DLD1 (cell line): Measurements from ENCODE around the gene CRNKL1.

Experiments used
- in situ Hi-C: cut with HindIII; loops from 2 replicates; pipeline ENCODE4 v1.10.0; 2017; ENCODE audit warnings: low sequenced_read_pairs

The CRNKL1 gene

DNA sequence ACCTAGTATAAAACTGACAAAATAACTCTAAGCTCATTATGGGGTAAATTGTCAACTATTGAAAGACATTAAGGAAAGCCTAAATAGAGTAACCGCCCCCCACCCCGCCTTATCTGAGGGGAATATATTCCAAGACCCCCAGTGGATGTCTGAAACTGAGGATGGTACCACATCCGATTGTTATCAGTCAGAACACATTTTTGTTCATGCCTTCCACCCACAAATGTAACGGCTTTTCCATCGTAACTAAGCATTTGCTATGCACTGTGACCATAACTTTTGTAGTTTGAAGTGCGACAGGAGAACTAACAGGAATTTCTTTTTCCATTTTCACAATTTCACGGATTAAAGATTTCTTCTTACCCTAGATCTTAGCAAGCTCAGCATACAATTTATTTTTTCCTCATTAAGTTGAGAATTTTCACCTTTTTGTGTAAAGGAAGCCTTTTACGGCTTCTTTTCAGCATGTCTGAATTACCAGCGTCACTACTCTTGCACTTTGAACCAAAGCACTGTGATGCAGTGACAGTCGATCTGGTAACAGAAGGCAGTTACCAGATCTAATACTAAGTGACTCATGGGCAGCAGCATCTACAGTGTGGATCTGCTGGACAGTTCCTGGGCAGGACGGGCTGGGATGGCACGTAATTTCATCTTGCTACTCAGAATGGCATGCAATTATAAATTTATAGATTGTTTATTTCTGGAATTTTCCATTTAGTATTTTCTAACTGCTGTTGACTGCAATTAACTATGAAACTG, 11.9 kb upstream of the CRNKL1 start:
- in situ Hi-C loops, result no loop called here

DNA sequence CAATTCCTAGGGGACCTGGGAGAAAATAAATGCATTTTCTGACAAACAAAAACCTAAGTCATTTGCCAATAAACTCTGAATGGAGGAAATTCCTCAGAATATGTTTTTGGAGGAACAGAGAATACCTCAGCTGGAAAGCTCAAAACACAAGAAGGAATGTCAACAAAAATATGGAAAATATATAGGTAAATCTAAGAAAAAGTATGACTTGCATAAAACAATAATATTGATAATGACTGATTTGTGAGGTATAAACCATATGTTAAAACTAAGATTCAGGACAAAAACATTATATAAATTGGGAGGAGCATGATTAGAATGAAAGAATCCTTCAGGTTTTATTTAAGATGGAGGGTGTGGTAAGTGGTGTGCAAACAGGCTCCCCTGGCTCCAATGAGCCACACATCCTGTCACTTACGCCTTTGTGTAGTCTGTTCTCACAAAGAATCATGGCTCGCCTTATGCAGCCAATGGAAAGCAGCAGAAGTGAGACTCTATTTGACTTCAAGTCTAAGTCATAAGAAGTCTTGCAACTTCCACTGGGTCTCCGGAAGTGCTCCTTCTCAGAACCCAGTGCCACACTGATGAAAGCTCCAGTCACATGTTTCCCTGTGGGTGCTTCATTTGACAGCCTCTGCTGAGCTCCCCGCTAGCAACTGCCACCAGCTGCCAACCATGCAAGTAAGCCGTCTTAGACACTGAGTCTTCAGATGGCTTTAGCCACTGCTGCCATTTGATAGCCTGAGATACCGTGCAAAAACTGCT, 8.2 kb upstream of the CRNKL1 start:
- in situ Hi-C loops, result no loop called here

DNA sequence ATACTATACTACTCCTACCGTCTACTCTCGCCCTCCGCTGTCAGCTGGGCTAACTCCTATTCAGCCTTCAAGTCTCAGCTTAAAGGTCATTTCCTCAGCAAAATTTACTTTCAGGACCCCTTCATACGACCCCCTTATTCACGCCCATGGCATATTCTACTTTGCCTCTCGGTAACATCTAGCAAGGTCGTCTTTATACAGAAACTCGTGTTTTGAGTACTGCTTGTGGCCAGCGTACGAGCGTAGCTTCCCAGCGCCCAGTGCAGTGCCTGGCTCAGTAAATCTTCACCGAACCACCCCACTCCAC, 546 bp downstream of the CRNKL1 start:
- in situ Hi-C loops, result no loop called here

DNA sequence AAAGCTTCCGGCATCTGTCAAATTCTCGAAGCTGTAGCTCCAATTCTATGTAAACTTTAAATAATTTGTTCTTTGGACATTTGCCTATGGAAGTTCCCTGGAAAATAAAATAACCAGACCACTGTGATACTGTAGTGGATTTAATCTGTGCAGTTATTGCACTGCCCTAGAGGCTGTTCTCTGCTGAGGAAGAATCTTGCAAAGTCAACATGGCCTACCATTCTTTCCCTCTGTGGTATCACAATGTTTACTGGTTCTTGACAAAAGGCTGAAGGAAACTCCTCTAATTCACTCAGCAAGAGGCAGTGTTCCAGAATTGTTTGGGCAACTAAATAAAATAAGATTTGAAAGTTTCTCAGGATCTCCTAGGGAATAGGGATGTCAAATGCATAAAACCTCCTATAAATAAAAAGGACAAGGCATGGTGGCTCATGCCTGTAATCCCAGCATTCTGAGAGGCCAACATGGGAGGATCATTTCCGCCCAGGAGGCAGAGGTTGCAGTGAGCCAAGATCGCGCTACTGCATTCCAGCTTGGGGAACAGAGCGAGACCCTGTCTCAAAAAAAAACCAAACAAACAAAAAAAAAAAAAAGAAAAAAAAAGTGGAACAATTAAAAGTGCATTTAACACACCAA, 12.4 kb downstream of the CRNKL1 start:
- in situ Hi-C loops, result no loop called here

DNA sequence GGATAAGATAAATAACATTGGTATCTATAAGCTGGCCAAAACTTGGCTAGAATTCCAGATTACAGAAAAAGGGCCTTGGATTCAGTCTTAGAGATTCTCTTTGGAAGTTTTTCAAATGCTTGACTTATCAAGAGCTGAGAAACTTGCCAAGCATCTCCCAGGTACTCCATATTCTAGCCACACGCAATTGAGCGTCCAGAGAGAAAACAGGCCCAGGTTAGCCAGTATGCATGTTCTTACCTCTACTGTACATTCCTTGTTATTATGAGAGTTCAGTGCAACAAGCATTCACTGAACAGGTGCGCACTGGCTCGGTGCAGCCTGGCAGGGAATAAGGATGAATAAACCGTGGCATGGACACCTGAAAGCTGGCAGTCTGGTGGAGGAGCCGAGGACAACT, 13.7 kb downstream of the CRNKL1 start:
- in situ Hi-C loops, result no loop called here

DNA sequence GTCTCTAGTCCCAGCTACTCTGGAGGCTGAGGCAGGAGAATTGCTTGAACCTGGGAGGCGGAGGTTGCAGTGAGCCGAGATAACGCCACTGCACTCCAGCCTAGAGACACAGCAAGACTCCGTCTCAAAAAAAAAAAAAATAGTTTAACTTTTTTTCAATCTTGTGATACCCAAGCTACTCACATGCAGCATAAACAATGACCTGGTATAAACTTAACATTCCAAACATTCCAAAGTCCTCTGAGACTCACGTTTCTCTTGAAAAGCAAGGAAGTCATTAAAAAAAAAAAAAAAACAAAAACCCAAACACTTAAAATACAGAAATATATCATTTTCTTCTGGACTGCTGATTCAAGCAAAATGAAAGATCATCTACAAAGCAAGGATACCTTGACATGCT, 14.3 kb downstream of the CRNKL1 start:
- in situ Hi-C loops, result no loop called here

DNA sequence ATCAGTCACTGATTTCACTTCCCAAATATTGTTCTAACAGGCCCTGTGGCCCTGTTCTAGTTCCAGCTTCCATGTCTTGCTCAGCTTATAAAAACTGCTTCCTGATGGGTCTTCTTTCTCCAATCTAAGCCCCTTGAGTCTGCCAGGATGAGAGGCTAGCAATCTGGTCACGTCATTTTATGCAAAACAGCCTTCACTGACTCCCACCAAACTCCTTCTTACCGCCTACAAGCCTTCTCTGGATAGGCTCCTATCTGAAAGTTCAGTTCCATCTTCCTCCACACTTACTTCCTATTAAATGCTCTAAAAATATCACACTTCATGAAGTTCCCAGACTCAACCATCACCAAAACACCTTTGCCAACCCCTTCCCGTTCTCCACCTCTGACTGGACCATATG, 15.5 kb downstream of the CRNKL1 start:
- in situ Hi-C loops, result no loop called here

DNA sequence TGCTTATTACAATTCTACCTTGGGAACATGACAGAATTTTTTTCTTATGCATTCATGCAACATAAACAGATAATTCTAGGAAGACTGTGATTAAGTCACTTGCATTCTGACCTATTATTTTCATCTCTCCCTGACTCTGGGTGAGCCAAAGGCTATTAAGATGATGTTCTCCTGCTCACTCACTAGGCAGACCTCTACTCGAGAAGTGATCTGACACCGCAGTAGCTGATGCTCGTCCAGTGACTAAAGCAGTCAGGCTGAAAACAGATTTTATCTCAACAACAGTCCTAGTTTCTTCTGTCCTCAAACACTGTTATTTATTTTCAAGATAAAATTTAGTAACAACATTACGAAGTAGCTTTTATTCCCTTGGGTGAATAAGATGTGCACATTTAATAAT, 17.8 kb downstream of the CRNKL1 start:
- in situ Hi-C loops, result no loop called here

DNA sequence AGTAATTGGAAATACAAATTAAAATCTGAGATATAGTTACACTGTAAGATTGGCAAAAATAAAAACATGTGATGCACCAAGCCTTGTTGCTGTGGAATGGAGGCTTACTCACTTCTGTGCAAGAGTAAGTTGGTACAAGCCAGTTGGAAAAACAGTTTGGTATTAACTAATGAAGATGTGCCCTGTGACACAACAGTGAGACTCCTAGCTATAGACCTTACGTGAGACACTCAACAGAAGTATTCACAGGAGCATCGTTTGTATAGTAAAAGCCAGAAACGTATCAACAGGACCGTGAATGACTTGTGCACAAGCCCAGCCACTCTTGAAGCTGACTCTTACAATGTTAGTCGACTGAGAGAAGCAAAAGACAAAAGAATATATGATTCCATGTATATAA, 20.5 kb downstream of the CRNKL1 start:
- in situ Hi-C loops, result no loop called here

DNA sequence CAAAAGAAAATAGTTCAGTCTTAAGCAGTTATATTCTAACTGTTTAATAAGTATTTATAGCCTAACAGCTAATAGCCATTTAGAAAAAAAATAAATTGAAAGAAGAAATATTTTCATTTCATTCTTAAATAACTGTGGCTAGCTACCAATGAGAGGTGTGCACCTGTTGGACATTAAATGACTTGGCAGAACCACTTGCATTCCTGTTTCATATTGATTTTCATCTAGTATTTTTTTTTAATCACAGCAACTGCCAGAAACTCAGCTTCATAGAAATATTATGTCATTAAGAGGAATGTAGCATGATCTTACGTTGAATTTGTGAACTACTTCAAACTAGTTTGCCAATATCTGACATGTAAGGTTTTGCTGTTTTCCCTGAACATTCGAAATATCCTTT, 25.0 kb downstream of the CRNKL1 start:
- in situ Hi-C loops, result no loop called here

DNA sequence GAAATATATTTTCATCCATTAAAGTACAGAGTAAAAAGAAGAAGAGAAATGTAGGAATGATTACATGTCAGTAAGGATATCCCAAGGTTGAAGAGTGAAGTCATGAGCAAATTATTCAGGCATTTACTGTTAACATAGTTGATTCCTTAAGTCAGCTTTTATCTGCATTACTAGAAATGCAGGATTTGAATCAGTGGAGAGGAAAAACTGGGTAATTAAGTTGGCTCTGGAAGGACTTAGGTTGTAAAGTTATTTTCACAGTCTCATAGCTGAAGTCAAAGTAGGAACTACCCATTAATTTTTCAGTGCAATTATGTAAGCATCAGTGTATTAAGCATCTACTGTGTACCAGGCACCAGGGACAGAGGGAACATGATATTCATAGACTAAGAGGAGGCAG, 27.3 kb downstream of the CRNKL1 start:
- in situ Hi-C loops, result no loop called here

DNA sequence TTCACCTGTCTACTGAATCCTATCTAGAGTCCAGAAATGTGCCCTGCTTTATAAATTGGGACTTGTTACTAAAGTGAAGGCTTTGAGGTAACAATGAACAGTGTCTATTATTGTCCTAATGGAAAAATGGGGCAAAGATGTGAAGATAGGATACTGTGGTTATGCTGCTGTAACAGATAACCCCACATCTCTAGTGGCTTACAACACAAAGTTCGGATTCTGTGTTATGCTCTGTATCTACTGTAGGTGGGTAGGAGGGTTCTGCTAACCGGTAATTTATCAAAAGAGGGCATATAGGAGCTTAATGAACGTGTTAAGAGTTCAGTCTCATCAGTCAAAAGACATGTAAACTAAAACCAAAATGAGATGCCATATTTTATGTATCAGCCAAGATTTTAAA, 28.9 kb downstream of the CRNKL1 start:
- in situ Hi-C loops, result no loop called here

DNA sequence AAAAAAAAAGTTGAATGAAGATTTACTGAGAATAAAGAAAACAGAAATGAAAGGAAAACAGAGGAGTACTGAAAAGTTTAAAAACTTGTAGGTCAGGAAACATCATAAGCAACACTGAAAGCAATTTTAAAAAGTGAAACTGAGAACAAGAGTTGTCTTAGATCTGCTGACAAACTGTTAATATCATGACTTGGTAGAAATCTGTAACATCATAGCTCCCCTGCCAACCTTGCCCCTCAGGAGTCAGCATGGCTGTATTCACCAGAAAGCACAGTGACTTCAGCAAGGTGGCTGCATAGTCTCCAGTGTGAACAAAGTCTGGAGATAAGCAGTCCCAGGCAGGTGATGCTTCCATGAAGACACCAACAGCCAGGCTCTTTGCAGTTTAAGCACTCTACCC, 29.8 kb downstream of the CRNKL1 start:
- in situ Hi-C loops, result no loop called here

DNA sequence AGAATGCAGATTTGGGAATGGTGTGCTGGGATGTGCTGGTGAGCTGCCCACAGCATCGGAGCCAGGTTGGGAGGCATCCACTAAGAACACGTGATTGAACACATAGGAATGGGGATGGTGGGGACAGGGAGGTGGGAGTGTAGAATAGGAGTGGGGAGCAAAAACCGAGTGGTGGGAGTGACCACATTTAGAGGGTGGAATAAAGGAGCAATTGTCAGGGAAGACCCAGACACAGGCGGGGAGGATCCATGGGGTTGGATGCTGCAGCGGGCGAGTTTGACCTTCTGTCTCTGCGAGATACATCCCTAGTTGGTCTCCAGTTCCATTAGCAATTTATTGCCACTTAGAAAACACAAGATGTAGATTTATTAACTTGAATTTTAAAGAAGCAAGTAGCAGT, 30.4 kb downstream of the CRNKL1 start:
- in situ Hi-C loops, result no loop called here

DNA sequence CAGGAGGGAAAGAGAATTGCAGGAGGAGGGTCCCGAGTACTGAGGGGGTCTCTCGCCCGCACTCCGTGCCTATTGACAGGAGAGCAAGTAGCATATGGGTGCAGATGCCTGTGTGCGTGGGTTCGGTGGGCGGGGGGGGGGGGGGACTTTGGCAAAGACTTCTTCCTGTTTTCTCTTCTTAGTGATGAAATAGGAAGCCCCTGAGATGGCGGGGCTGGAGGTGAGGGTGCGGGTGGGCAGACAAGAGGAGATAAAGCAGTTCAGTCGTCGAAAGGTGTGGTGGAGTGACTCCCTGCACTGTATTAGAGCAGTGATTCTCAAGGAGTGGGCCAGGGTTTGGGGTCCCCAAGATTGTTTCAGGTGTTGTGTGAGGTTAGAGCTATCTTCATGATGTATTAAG, 31.4 kb downstream of the CRNKL1 start:
- in situ Hi-C loops, result no loop called here

DNA sequence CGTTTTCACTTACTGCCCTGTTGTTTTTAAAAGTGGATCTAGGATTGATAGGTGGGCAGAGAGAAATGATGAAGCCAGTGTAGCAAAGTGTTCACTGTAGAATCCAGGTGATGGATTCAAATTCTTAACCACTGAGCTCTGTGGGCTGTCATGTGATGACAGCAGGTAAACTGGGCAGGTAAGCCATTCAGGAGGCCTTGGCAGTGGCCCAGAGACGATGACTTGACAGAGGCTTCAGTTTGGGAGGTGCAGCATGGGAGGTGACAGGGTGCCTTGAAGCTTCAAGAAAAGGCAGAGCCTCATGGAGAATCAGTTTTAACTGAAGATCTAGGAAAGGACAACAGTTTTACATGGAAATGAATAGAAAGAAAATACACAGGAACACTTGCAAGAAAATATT, 33.1 kb downstream of the CRNKL1 start:
- in situ Hi-C loops, result no loop called here

DNA sequence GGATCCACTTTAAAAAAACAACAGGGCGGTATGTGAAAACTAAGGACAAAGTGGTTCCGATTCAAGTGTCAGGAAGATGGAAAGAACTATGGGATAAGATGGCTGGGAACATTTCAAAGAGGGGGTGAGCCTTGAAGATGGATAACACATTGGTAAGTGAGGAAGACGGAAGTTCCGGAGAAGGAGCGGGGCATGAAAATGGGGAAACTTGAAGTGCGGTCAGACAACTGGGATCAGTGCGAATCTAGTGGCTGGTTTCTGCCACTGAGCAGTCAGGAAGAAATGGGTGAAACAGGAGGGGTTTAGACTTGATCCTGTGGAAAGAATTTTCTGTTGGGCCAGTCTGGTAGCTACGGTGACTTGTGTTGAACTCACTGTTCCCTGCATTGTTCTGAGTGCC, 33.9 kb downstream of the CRNKL1 start:
- in situ Hi-C loops, result no loop called here

DNA sequence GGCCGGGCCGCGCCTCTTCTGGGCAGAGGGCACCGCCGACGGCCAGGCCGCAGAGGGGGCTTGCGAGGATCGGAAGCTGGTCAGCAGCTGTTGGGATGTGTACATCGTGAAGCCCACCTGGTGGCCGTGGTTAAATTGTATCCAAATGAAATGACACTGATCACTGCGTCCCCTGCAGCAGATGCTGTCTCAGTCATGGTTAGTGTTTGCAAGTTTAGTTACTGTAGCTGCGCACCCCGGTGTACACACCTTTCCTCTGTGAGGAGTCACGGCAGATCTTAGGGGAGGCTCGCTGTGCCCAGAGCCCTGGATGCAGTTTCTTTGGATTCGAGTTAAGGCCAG, 34.5 kb downstream of the CRNKL1 start:
- in situ Hi-C loops, result no loop called here

DNA sequence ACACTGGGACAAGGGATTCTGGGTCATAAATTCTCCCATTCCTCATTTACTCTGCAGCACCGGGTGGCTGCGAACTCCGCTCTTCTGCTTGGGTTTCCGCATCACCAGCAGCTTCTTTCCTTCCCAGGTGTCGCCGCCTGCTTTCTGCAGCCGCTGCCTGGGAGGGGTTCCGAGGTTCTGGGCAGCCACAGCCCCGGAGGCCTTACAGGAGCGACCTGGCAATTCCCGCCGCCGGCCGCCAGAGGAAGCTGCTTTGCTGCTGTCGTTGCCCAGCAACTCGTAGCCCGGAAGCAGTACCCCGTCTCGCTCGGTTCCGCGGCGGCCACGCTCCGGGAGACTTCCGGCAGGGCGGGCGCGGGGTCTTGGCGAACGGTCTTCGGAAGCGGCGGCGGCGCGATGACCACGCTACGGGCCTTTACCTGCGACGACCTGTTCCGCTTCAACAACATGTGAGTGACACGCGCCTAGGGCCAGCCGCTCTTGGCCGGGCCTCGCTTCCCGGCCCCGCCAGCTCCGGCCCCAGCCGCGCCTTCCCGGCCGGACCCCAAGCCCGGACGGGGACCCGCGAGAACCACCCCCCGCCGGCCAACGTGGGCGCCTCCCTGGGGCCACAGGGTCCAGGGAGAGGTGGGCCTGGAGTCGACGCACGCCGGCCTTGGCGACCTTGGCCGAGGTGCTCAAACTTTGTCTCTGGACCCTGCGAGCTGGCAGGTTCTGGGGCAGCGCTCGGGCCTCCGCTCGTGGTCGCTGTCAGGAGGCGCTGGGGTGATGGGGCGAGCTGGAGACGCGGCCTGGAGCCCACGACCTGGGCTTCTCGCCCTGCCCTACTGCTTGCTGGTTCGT, 35.0 kb downstream of the CRNKL1 start, which contains the start of gene NAA20:
TSS of gene NAA20 (plus strand) at position 362 of the 843 bp plus-strand sequence. CDS start at position 397, 35 bp downstream.
- in situ Hi-C loops, result no loop called here

DNA sequence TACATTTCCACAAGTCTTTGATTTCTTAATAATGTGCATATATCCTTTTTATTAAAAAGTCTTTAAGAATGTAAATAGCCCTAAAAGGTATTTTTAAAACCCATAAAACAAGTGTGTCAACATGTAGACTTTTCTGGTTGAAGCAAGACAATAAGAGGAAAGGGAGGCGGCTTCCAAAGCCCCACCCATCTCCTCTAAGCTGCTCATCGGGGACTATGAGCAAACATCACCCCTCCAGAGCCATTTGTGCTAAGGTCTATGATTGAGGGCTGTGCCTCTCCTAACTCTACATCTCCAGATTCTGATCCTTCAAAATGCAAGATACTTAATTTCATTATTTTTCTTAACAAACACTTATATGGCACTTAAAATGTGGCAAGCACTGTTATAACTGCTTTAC, 37.6 kb downstream of the CRNKL1 start:
- in situ Hi-C loops, result no loop called here

DNA sequence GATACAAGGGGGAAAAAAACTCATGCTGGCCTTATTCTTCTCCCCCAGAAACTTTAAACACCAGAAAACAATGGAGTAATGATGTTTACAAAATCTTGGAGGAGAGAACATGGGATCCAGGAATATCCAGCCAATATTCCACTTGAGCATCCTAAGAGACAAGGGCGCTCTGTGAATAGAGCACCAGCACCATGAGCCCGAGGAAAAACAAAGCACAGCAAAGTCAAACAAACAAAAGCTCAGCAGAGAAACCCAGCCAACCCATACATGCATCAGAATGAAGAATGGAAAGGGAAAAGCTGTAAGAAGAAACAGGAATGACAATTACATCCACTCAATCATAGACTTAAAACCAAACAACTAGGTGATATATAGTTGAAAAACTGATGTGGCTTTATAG, 39.7 kb downstream of the CRNKL1 start:
- in situ Hi-C loops, result no loop called here
